Astrocyte (in vitro differentiated cells and primary cell): ENCODE measurements around the gene HEXD. TPM values are rescaled to one million over a fixed set of nuclear protein-coding genes. Genes with fewer than 3 reads are reported as not detected.

Experiments used
- DNase-seq: peaks from one replicate; pipeline ENCODE4 v3.0.0-alpha.2; 2010; ENCODE audit warnings: low read depth
- FAIRE-seq: peaks from 2 replicates; lab custom pipeline; 2011; peaks lifted over from hg19 to GRCh38; lab: Jason Lieb, UNC
- H2AFZ ChIP-seq: 2 replicates; pipeline ENCODE4 v1.6.0; 2012; ENCODE audit warnings: low read depth, low read length, inconsistent platforms
- H3K27ac ChIP-seq: 2 replicates; pipeline ENCODE4 v1.5.1; 2011; ENCODE audit warnings: low read depth, low read length, inconsistent platforms
- H3K27me3 ChIP-seq: 2 replicates; pipeline ENCODE4 v1.6.0; 2011; ENCODE audit warnings: low read length, inconsistent platforms; ENCODE audit not compliant: insufficient read depth
- H3K36me3 ChIP-seq: 2 replicates; pipeline ENCODE4 v1.5.1; 2011; ENCODE audit warnings: low read length, inconsistent platforms; ENCODE audit not compliant: insufficient read depth
- H3K4me1 ChIP-seq: 2 replicates; pipeline ENCODE4 v1.5.1; 2011; ENCODE audit warnings: low read length, inconsistent platforms; ENCODE audit not compliant: insufficient read depth
- H3K4me2 ChIP-seq: 2 replicates; pipeline ENCODE4 v1.6.0; 2012; ENCODE audit warnings: low read length, inconsistent platforms
- H3K4me3 ChIP-seq: 2 replicates; pipeline ENCODE4 v1.5.1; 2011; ENCODE audit warnings: low read depth, mild to moderate bottlenecking, low read length, inconsistent platforms; ENCODE audit not compliant: insufficient read depth
- H3K79me2 ChIP-seq: 2 replicates; pipeline ENCODE4 v1.6.0; 2012; ENCODE audit warnings: mild to moderate bottlenecking, low read length, inconsistent platforms; ENCODE audit not compliant: insufficient read depth
- H3K9ac ChIP-seq: 2 replicates; pipeline ENCODE4 v1.6.0; 2012; ENCODE audit warnings: mild to moderate bottlenecking, low read length, inconsistent platforms
- H3K9me3 ChIP-seq: 2 replicates; pipeline ENCODE4 v1.5.1; 2012; ENCODE audit warnings: low read depth, mild to moderate bottlenecking, low read length, inconsistent platforms; ENCODE audit not compliant: insufficient read depth
- H4K20me1 ChIP-seq: 2 replicates; pipeline ENCODE4 v1.6.0; 2012; ENCODE audit warnings: low read length, inconsistent platforms; ENCODE audit not compliant: insufficient read depth
- H3K27ac Mint-ChIP-seq: one replicate; pipeline ENCODE4 v1.8.0; 2021; ENCODE audit warnings: mild to moderate bottlenecking, mixed read lengths; ENCODE audit not compliant: unreplicated experiment
- H3K27me3 Mint-ChIP-seq: one replicate; pipeline ENCODE4 v1.8.0; 2021; ENCODE audit warnings: low read depth, mixed read lengths; ENCODE audit not compliant: unreplicated experiment
- H3K36me3 Mint-ChIP-seq: one replicate; pipeline ENCODE4 v1.8.0; 2021; ENCODE audit warnings: low read depth, mixed read lengths; ENCODE audit not compliant: unreplicated experiment
- H3K4me1 Mint-ChIP-seq: one replicate; pipeline ENCODE4 v1.8.0; 2021; ENCODE audit warnings: low read depth, mixed read lengths; ENCODE audit not compliant: unreplicated experiment
- H3K4me3 Mint-ChIP-seq: one replicate; pipeline ENCODE4 v1.8.0; 2021; ENCODE audit warnings: mild to moderate bottlenecking, moderate library complexity, mixed read lengths; ENCODE audit not compliant: unreplicated experiment
- H3K9me3 Mint-ChIP-seq: one replicate; pipeline ENCODE4 v1.8.0; 2021; ENCODE audit warnings: mild to moderate bottlenecking, mixed read lengths; ENCODE audit not compliant: unreplicated experiment
- EZH2 ChIP-seq: IDR thresholded peaks from 2 replicates; pipeline ENCODE4 v1.6.1; 2012; ENCODE audit warnings: mild to moderate bottlenecking, low read length, inconsistent platforms; ENCODE audit not compliant: insufficient read depth
- total RNA-seq: library from RNA; stranded (reverse); gene quantifications from 2 replicates; pipeline ENCODE4 v1.2.1, GENCODE V29; 2021
- TF ChIP-seq, protein P1 (sequence below): IDR thresholded peaks from 2 replicates; pipeline ENCODE4 v1.5.1; 2011; ENCODE audit warnings: low read depth, mild to moderate bottlenecking, inconsistent platforms, low read length, moderate library complexity; ENCODE audit not compliant: insufficient read depth

Gene HEXD
- total RNA-seq, 1 donor from 2014 or later = 11.1 TPM

GRCh38 chr17:82384730-82385481, 33.2 kb upstream of the HEXD start:
- no peaks in the 10 kb centered on the region for H3K9me3 ChIP-seq
- Mint-ChIP-seq H3K27me3 (peaks cover 29% of the 10 kb centered on the region), H3K27ac (no peak overlapping the region), H3K4me1 (no peaks in the 10 kb centered on the region), H3K36me3 (peaks cover 2% of the 10 kb centered on the region), H3K4me3 (no peak overlapping the region), H3K9me3 (no peaks in the 10 kb centered on the region)
- no peak overlapping the region for H3K27ac ChIP-seq
- no peaks in the 10 kb centered on the region for H3K79me2 ChIP-seq
- H3K27me3 ChIP-seq = peaks cover 14% of the 10 kb centered on the region
- H2AFZ ChIP-seq = no peak overlapping the region
- H3K9ac ChIP-seq = no peak overlapping the region
- H4K20me1 ChIP-seq = peaks cover 4% of the 10 kb centered on the region
- H3K4me1 ChIP-seq = no peaks in the 10 kb centered on the region
- H3K4me3 ChIP-seq = no peak overlapping the region
- TF ChIP-seq EZH2 = peak; percentile 48
- TF ChIP-seq, protein P1, sequence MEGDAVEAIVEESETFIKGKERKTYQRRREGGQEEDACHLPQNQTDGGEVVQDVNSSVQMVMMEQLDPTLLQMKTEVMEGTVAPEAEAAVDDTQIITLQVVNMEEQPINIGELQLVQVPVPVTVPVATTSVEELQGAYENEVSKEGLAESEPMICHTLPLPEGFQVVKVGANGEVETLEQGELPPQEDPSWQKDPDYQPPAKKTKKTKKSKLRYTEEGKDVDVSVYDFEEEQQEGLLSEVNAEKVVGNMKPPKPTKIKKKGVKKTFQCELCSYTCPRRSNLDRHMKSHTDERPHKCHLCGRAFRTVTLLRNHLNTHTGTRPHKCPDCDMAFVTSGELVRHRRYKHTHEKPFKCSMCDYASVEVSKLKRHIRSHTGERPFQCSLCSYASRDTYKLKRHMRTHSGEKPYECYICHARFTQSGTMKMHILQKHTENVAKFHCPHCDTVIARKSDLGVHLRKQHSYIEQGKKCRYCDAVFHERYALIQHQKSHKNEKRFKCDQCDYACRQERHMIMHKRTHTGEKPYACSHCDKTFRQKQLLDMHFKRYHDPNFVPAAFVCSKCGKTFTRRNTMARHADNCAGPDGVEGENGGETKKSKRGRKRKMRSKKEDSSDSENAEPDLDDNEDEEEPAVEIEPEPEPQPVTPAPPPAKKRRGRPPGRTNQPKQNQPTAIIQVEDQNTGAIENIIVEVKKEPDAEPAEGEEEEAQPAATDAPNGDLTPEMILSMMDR = no peak
- H3K4me2 ChIP-seq = no peak overlapping the region
- H3K36me3 ChIP-seq = no peaks in the 10 kb centered on the region
- DNase-seq = peak; percentile 10
- FAIRE-seq = no peak

- Histone ChIP-seq H3K27me3 (peaks cover 13% of the 10 kb centered on the region), H3K9me3 (no peaks in the 10 kb centered on the region), H3K4me2 (no peak overlapping the region), H3K36me3 (no peaks in the 10 kb centered on the region), H3K9ac (no peak overlapping the region), H3K4me1 (no peaks in the 10 kb centered on the region), H4K20me1 (peaks cover 4% of the 10 kb centered on the region), H2AFZ (no peak overlapping the region), H3K4me3 (no peak overlapping the region), H3K27ac (no peak overlapping the region), H3K79me2 (no peaks in the 10 kb centered on the region)
- Mint-ChIP-seq H3K27ac (no peak overlapping the region), H3K9me3 (no peaks in the 10 kb centered on the region), H3K36me3 (peaks cover 2% of the 10 kb centered on the region), H3K4me3 (no peak overlapping the region), H3K4me1 (no peaks in the 10 kb centered on the region), H3K27me3 (peaks cover 23% of the 10 kb centered on the region)
- DNase-seq (no peak), FAIRE-seq (no peak)
- TF ChIP-seq, protein P1 = no peak
- no peak for TF ChIP-seq EZH2
Observed at GRCh38 chr17:82385559-82386254, 32.4 kb upstream of the HEXD start.
